CD4-positive, alpha-beta T cell treated with Interleukin-6 at 100 ng/mL for 8 hours (primary cell): Measurements from ENCODE around the gene UCP3.

Experiments used
- DNase-seq: peaks from one replicate; pipeline ENCODE4 v3.0.0-alpha.2; 2020; ENCODE audit warnings: mixed read lengths, low spot score

The UCP3 gene

GRCh38 chr11:73977856-73978519 is 30.9 kb downstream of the UCP3 start:
- no peak for DNase-seq

- DNase-seq, result no peak
These were observed 32.3 kb downstream of the UCP3 start for GRCh38 chr11:73976451-73977151.

- no peak for DNase-seq
These were observed 33.5 kb downstream of the UCP3 start for GRCh38 chr11:73975479-73975757.

- no peak for DNase-seq
These were observed 34.0 kb downstream of the UCP3 start for GRCh38 chr11:73974604-73975478.

- DNase-seq, result no peak
These were observed 36.0 kb downstream of the UCP3 start for GRCh38 chr11:73972620-73973449.

GRCh38 chr11:73972187-73972586 is 36.7 kb downstream of the UCP3 start:
- DNase-seq, result no peak

GRCh38 chr11:73971175-73971719 is 37.6 kb downstream of the UCP3 start:
- no peak for DNase-seq

GRCh38 chr11:73969991-73970800 is 38.7 kb downstream of the UCP3 start:
- DNase-seq, result peak; percentile 45

GRCh38 chr11:73969091-73969490 is 39.8 kb downstream of the UCP3 start:
- DNase-seq, result no peak

GRCh38 chr11:73968356-73968966 is 40.4 kb downstream of the UCP3 start:
- DNase-seq, result no peak

- no peak for DNase-seq
These were observed 43.1 kb downstream of the UCP3 start for GRCh38 chr11:73965764-73966121.

GRCh38 chr11:73965076-73965763 is 43.7 kb downstream of the UCP3 start:
- no peak for DNase-seq

GRCh38 chr11:73963861-73964260 is 45.0 kb downstream of the UCP3 start:
- no peak for DNase-seq

GRCh38 chr11:73962101-73962705 is 46.7 kb downstream of the UCP3 start:
- DNase-seq, result no peak

- DNase-seq, result no peak
These were observed 47.6 kb downstream of the UCP3 start for GRCh38 chr11:73961321-73961720.

GRCh38 chr11:73958521-73959141 is 50.3 kb downstream of the UCP3 start:
- no peak for DNase-seq

GRCh38 chr11:73957654-73958361 is 51.1 kb downstream of the UCP3 start:
- no peak for DNase-seq

- no peak for DNase-seq
These were observed 51.8 kb downstream of the UCP3 start for GRCh38 chr11:73956876-73957653.
